ENCODE measurements around the gene ZSWIM5. TPM values are rescaled to one million over a fixed set of nuclear protein-coding genes. Genes with fewer than 3 reads are reported as not detected.

The ZSWIM5 gene
- total RNA-seq, 2 donors from 2014 or later: 2.0 to 3.5 TPM

DNA sequence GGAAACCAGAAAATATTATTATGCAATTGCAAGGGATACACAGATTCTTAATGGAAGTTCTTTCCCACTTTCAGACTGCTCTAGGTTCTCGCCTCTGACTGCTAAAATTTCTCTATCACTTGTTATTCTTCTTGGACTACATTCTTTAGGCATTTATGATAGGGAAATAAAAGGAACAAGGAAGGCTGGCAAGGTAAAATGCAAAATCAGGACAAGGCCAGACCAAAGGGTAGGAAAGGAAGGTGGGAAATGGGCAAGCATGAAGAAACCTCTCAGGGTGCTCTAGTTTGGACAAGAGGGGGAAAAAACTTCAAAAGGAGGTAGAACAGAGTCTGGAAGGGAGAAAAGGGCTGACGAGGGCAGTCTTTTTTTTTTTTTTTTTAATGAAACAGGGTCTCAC lies 168.2 kb downstream of the ZSWIM5 start:
- Histone ChIP-seq H3K27me3 (replicated peaks; ENCODE audit: insufficient read depth) (no peaks in the 10 kb centered on the region), H3K9me3 (no peaks in the 10 kb centered on the region), H3K4me3 (no peak overlapping the region), H3K36me3 (peaks cover 5% of the 10 kb centered on the region), H3K27ac (no peak overlapping the region), H3K4me1 (ENCODE audit: control insufficient read depth in 1 of 2, low read depth in 2 of 2) (no peaks in the 10 kb centered on the region)
- TF ChIP-seq, protein P1, sequence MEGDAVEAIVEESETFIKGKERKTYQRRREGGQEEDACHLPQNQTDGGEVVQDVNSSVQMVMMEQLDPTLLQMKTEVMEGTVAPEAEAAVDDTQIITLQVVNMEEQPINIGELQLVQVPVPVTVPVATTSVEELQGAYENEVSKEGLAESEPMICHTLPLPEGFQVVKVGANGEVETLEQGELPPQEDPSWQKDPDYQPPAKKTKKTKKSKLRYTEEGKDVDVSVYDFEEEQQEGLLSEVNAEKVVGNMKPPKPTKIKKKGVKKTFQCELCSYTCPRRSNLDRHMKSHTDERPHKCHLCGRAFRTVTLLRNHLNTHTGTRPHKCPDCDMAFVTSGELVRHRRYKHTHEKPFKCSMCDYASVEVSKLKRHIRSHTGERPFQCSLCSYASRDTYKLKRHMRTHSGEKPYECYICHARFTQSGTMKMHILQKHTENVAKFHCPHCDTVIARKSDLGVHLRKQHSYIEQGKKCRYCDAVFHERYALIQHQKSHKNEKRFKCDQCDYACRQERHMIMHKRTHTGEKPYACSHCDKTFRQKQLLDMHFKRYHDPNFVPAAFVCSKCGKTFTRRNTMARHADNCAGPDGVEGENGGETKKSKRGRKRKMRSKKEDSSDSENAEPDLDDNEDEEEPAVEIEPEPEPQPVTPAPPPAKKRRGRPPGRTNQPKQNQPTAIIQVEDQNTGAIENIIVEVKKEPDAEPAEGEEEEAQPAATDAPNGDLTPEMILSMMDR (IDR thresholded peaks at IDR 0.05): no peak
- ATAC-seq (ENCODE audit: insufficient number of reproducible peaks, low FRiP score, low read depth): no peak
- no peak for DNase-seq (ENCODE audit: low spot score)

GRCh38 chr1:45037456-45037855 lies 168.9 kb downstream of the ZSWIM5 start:
- H3K36me3 ChIP-seq: peaks cover 5% of the 10 kb centered on the region
- TF ChIP-seq, protein P1 (IDR thresholded peaks at IDR 0.05): no peak
- H3K4me1 ChIP-seq (ENCODE audit: control insufficient read depth in 1 of 2, low read depth in 2 of 2): no peaks in the 10 kb centered on the region
- DNase-seq (ENCODE audit: low spot score): no peak
- no peak for ATAC-seq (ENCODE audit: insufficient number of reproducible peaks, low FRiP score, low read depth)
- no peak overlapping the region for H3K4me3 ChIP-seq
- H3K27ac ChIP-seq: no peak overlapping the region
- no peaks in the 10 kb centered on the region for H3K9me3 ChIP-seq
- no peaks in the 10 kb centered on the region for H3K27me3 ChIP-seq (replicated peaks; ENCODE audit: insufficient read depth)

GRCh38 chr1:45035631-45036301 lies 170.6 kb downstream of the ZSWIM5 start:
- Histone ChIP-seq H3K4me1 (ENCODE audit: control insufficient read depth in 1 of 2, low read depth in 2 of 2) (no peaks in the 10 kb centered on the region), H3K9me3 (no peaks in the 10 kb centered on the region), H3K27ac (no peak overlapping the region), H3K36me3 (peaks cover 5% of the 10 kb centered on the region), H3K4me3 (no peak overlapping the region), H3K27me3 (replicated peaks; ENCODE audit: insufficient read depth) (no peaks in the 10 kb centered on the region)
- DNase-seq (ENCODE audit: low spot score) (no peak), ATAC-seq (ENCODE audit: insufficient number of reproducible peaks, low FRiP score, low read depth) (no peak)
- TF ChIP-seq, protein P1 (IDR thresholded peaks at IDR 0.05): no peak

- DNase-seq (ENCODE audit: low spot score): no peak
- TF ChIP-seq, protein P1 (IDR thresholded peaks at IDR 0.05): no peak
Measured at GRCh38 chr1:45033356-45033755, 173.0 kb downstream of the ZSWIM5 start.

GRCh38 chr1:45032837-45033236 lies 173.6 kb downstream of the ZSWIM5 start:
- Histone ChIP-seq H3K4me1 (ENCODE audit: control insufficient read depth in 1 of 2, low read depth in 2 of 2) (no peaks in the 10 kb centered on the region), H3K36me3 (peaks cover 5% of the 10 kb centered on the region), H3K4me3 (no peak overlapping the region), H3K27me3 (replicated peaks; ENCODE audit: insufficient read depth) (no peaks in the 10 kb centered on the region), H3K27ac (no peak overlapping the region), H3K9me3 (no peaks in the 10 kb centered on the region)
- ATAC-seq (ENCODE audit: insufficient number of reproducible peaks, low FRiP score, low read depth) (no peak), DNase-seq (ENCODE audit: low spot score) (no peak)
- TF ChIP-seq, protein P1 (IDR thresholded peaks at IDR 0.05): no peak

More at GRCh38 chr1:45033356-45033755, 173.0 kb downstream of the ZSWIM5 start:
- Histone ChIP-seq H3K4me3 (no peak overlapping the region), H3K27ac (no peak overlapping the region), H3K9me3 (no peaks in the 10 kb centered on the region), H3K36me3 (peaks cover 5% of the 10 kb centered on the region), H3K4me1 (ENCODE audit: control insufficient read depth in 1 of 2, low read depth in 2 of 2) (no peaks in the 10 kb centered on the region), H3K27me3 (replicated peaks; ENCODE audit: insufficient read depth) (no peaks in the 10 kb centered on the region)
- ATAC-seq (ENCODE audit: insufficient number of reproducible peaks, low FRiP score, low read depth): no peak

All from thoracic aorta (tissue), 2 donors.